Activated T-helper 1 cell treated with anti-CD3 and anti-CD28 coated beads, Interleukin-2, amount 50 U/mL, for 16 hours (primary cell): ENCODE measurements around the gene COASY.

ENCODE experiments used
- DNase-seq, 2 donors: peaks; one replicate each; pipeline ENCODE4 v3.0.0-alpha.2; 2020; ENCODE audit warnings: low read depth in 1 of 2, low spot score in 1 of 2

Gene COASY

GRCh38 chr17:42609814-42610801 lies 48.2 kb downstream of the COASY start:
- peak; percentile 2 to 4 for DNase-seq

GRCh38 chr17:42612013-42612412 lies 50.1 kb downstream of the COASY start:
- no peak for DNase-seq

GRCh38 chr17:42613699-42614295 lies 51.8 kb downstream of the COASY start:
- no peak for DNase-seq
